AG04450 (cell line): ENCODE measurements around the gene TUBB8. TPM values are rescaled to one million over a fixed set of nuclear protein-coding genes. Genes with fewer than 3 reads are reported as not detected.

Experiments
- CTCF ChIA-PET: fragments of 300-600, 350-600 bp; formaldehyde crosslinking; extraction: SDS; loops from one replicate; lab custom pipeline; 2022; ENCODE audit warnings: antibody characterized with exemption, inconsistent platforms; lab: Charles Lee
- POLR2A ChIA-PET: fragments of 350-600 bp; formaldehyde crosslinking; extraction: SDS; loops from one replicate; lab custom pipeline; 2021; ENCODE audit warnings: antibody characterized with exemption, inconsistent platforms; lab: Yijun Ruan, JAX
- DNase-seq: peaks from one replicate; pipeline ENCODE4 v3.0.0-alpha.2; 2011; ENCODE audit warnings: low read depth, low spot score
- H3K27ac ChIP-seq: one replicate; pipeline ENCODE4 v1.5.1; 2012; ENCODE audit warnings: low read depth, low read length, control low read depth
- H3K27me3 ChIP-seq: one replicate; pipeline ENCODE4 v1.6.0; 2012; ENCODE audit warnings: low read length; ENCODE audit not compliant: control insufficient read depth, insufficient read depth
- H3K4me3 ChIP-seq: 2 replicates; pipeline ENCODE4 v1.5.1; 2011; ENCODE audit warnings: mild to moderate bottlenecking, low read depth, low read length, control low read depth
- H3K9me3 ChIP-seq: 2 replicates; pipeline ENCODE4 v1.5.1; 2012; ENCODE audit warnings: low read length; ENCODE audit not compliant: control insufficient read depth, insufficient read depth
- polyA minus RNA-seq: library from RNA; depleted of rRNA, polyadenylated mRNA; stranded (reverse); fragments of >200 nt; gene quantifications from 2 replicates; pipeline ENCODE4 v1.2.3, GENCODE V29; 2011; rRNA and poly(A)+ RNA removed
- polyA plus RNA-seq: library from polyadenylated mRNA; depleted of rRNA; stranded (reverse); fragments of >200 nt; gene quantifications from 2 replicates; pipeline ENCODE4 v1.2.3, GENCODE V29; 2011; rRNA removed
- TF ChIP-seq, protein P1 (sequence below): IDR thresholded peaks from 2 replicates; pipeline ENCODE4 v1.5.1; 2011; ENCODE audit warnings: low read depth, low read length, control low read depth, inconsistent platforms

The TUBB8 gene
- polyA plus RNA-seq (0.20 TPM in 1 of 2 replicates, not detected in the other), polyA minus RNA-seq (0.09 TPM in 1 of 2 replicates, not detected in the other)

DNA sequence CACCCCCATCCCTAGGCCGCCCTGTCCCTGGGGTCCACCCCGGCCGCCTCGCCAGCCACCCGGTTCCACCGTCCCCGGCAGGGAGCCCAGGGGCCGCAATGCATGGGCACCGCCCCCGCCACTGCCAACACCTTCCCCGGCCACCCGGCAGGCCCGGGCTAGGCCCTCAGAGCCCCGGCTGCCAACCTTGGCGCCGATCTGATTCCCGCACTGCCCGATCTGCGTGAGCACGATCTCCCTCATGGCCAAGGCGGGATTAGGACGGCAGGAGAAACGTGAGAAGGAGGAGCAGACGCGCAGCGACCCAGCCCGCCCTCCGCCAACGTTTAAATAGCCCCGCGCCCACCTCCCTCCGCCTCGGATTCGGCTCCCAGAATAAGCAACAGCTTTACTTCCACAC lies at the start of gene TUBB8:
Gene TUBB8 (minus strand): TSS at position 301 of the 400 bp plus-strand sequence. CDS start 58 bp downstream, at position 243.
- H3K4me3 ChIP-seq: no peak within 1 kb of the TSS
- peaks cover 3% of the 10 kb centered on the region for H3K27me3 ChIP-seq
- TF ChIP-seq, protein P1, sequence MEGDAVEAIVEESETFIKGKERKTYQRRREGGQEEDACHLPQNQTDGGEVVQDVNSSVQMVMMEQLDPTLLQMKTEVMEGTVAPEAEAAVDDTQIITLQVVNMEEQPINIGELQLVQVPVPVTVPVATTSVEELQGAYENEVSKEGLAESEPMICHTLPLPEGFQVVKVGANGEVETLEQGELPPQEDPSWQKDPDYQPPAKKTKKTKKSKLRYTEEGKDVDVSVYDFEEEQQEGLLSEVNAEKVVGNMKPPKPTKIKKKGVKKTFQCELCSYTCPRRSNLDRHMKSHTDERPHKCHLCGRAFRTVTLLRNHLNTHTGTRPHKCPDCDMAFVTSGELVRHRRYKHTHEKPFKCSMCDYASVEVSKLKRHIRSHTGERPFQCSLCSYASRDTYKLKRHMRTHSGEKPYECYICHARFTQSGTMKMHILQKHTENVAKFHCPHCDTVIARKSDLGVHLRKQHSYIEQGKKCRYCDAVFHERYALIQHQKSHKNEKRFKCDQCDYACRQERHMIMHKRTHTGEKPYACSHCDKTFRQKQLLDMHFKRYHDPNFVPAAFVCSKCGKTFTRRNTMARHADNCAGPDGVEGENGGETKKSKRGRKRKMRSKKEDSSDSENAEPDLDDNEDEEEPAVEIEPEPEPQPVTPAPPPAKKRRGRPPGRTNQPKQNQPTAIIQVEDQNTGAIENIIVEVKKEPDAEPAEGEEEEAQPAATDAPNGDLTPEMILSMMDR: no peak
- H3K9me3 ChIP-seq: no peaks in the 10 kb centered on the region; the same call in 1 of the 2 replicates
- POLR2A ChIA-PET: no interaction called here
- no peak within 1 kb of the TSS for H3K27ac ChIP-seq
- no peak for DNase-seq
- CTCF ChIA-PET: no interaction called here

DNA sequence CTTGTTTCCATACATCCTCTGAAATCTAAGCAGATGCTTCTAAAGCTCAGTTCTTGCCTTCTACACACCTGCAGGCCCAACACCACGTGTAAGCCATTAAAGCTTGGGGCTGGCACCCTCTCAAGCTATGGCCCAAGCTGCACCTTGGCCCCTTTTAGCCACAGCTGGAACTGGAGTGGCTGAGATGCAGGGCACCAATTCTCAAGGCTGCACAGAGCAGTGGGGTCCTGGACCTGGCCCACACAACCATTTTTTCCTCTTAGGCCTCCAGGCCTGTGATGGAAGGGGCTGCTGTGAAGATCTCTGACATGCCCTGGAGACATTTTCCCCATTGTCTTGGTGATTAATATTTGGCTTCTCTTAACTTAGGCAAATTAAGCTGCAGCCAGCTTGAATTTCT lies 47.4 kb upstream of the TUBB8 start:
- TF ChIP-seq, protein P1: no peak
- no peak for DNase-seq
- ChIA-PET CTCF (interaction anchor here (0.6 kb wide), 1 partner anchor 21 kb away, joined by 3 read pairs; no protein-coding TSS in a partner anchor), POLR2A (no interaction called here)
- peaks cover 8% of the 10 kb centered on the region for H3K9me3 ChIP-seq
- no peak overlapping the region for H3K4me3 ChIP-seq
- no peak overlapping the region for H3K27ac ChIP-seq
- peaks cover 4% of the 10 kb centered on the region for H3K27me3 ChIP-seq

DNA sequence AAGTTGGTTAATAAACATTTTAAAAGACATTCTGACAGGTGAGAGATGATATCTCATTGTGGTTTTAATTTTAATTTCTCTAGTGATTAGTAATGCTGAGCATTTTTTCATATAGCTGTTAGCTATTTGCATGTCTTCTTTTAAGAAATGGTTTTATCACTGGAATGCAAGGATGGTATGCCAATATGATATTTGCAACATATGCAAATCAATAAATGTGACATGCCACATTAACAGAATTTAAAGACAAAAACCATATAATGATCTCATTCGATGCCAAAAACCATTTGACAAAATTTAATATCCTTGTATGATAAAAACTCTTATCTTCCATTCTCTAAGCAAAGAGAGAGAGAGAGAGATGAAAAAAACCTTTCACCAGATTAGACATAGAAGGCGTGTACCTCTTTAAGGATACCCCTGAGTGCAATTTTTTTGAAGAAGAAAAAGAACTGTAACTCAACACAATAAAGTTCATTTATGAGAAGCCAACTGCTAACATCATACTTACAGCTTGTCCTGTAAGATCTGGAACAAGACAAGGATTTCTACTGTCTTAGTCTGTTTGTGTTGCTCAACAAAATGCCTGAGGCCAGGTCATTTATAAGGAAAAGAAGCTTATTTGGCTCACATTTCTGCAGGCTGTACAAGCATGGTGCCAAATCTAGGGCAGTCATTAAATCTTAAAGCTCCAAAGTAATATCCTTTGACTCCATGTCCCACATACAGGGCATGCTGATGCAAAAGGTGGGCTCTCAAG lies 46.4 kb upstream of the TUBB8 start:
- Histone ChIP-seq H3K27ac (no peak overlapping the region), H3K27me3 (peaks cover 7% of the 10 kb centered on the region), H3K4me3 (no peak overlapping the region), H3K9me3 (peaks cover 8% of the 10 kb centered on the region)
- CTCF ChIA-PET: no interaction called here
- DNase-seq: no peak
- TF ChIP-seq, protein P1: no peak
- POLR2A ChIA-PET: no interaction called here

DNA sequence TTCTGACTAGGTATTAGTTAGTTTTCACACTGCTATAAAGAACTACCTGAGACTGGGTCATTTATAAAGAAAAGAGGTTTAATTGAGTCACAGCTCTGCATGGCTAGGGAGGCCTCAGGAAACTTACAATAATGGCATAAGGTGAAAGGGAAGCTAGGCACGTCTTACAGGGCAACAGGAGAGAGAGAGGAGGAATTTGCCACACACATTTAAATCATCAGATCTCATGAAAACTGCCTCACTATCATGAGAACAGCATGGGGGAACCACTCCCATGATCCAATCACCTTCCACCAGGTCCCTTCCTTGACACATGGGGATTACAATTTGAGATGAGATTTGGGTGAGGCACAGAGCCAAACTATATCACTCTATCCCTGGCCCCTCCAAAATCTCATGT lies 45.5 kb upstream of the TUBB8 start:
- CTCF ChIA-PET: no interaction called here

DNA sequence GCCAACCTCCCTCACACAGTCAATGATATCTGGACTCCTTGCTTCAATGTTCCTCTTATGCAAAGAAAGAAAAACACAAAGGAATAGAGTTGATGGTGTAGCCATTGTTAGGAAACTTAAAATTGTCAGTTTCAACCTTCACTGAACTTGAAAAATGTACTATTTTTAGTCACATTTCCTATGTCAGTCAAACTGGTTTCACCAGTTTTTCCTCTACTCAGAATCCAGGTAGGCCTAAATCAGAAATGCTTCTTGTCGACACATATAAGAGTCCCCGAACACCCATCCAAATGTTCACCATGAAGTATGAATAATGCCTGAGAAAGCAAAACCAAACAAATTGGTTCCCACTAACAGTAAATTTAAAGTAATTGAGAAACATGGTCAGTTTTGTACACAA lies 43.8 kb upstream of the TUBB8 start:
- Histone ChIP-seq H3K27me3 (peaks cover 19% of the 10 kb centered on the region), H3K9me3 (peaks cover 8% of the 10 kb centered on the region), H3K27ac (no peak overlapping the region), H3K4me3 (no peak overlapping the region)
- ChIA-PET CTCF (no interaction called here), POLR2A (no interaction called here)
- no peak for DNase-seq
- TF ChIP-seq, protein P1: no peak

More for the DNA sequence above, 45.5 kb upstream of the TUBB8 start:
- Histone ChIP-seq H3K27me3 (peaks cover 13% of the 10 kb centered on the region), H3K27ac (no peak overlapping the region), H3K9me3 (peaks cover 8% of the 10 kb centered on the region), H3K4me3 (no peak overlapping the region)
- POLR2A ChIA-PET: no interaction called here
- TF ChIP-seq, protein P1: no peak
- no peak for DNase-seq
